Heart left ventricle (tissue), 16 donors: Measurements from ENCODE around the gene POU6F2. TPM values are rescaled to one million over a fixed set of nuclear protein-coding genes. Genes with fewer than 3 reads are reported as not detected.

Experiments used
- ATAC-seq, 4 donors: fragments of 200-7000 bp; cut with Tn5 transposase; one replicate each; pipeline ENCODE4 v1.9.1; 2020 to 2022; ENCODE audit warnings: moderate library complexity in 4 of 4, mild to moderate bottlenecking in 3 of 4, moderate number of reproducible peaks in 1 of 4
- DNase-seq, 5 donors: peaks; one replicate each; pipeline ENCODE4 v3.0.0-alpha.2; 2020
- H3K27ac ChIP-seq, 12 donors: fragments of 200-600 bp; sonication (generic) in 4 of 12; one replicate each; pipeline versions ENCODE4 v1.5.0 to v1.8.0; 2016 to 2022; ENCODE audit warnings: mild to moderate bottlenecking in 2 of 12
- H3K27me3 ChIP-seq, 9 donors: fragments of 200-600 bp; sonication (generic) in 2 of 9; one replicate each; pipeline versions ENCODE4 v1.5.1 to v1.8.0; 2016 to 2022; ENCODE audit warnings: mild to moderate bottlenecking in 3 of 9
- H3K36me3 ChIP-seq, 9 donors: fragments of 200-600 bp; sonication (generic) in 2 of 9; one replicate each; pipeline versions ENCODE4 v1.5.0 to v1.8.0; 2018 to 2022; ENCODE audit warnings: mild to moderate bottlenecking in 2 of 9
- H3K4me1 ChIP-seq, 12 donors: fragments of 200-600 bp; sonication (generic) in 4 of 12; one replicate each; pipeline versions ENCODE4 v1.5.0 to v1.8.0; 2016 to 2022; ENCODE audit warnings: mild to moderate bottlenecking in 3 of 12
- H3K4me3 ChIP-seq, 12 donors: fragments of 200-600 bp; sonication (generic) in 4 of 12; one replicate each; pipeline versions ENCODE4 v1.5.0 to v1.8.0; 2017 to 2022; ENCODE audit warnings: mild to moderate bottlenecking in 9 of 12, moderate library complexity in 4 of 12
- H3K9me3 ChIP-seq, 12 donors: fragments of 200-600 bp; sonication (generic) in 4 of 12; one replicate each; pipeline versions ENCODE4 v1.5.0 to v1.8.0; 2016 to 2022; ENCODE audit warnings: mild to moderate bottlenecking in 1 of 12
- POLR2A ChIP-seq, 2 donors: fragments of 450-650 bp; IDR thresholded peaks; one replicate each; pipeline ENCODE4 v1.6.1; 2017; ENCODE audit warnings: antibody characterized with exemption in 2 of 2, mild to moderate bottlenecking in 2 of 2, moderate library complexity in 2 of 2
- WGBS, 4 donors: extraction: QIAGEN DNeasy Blood & Tissue Kit in 2 of 4; methylation state at CpG; one replicate each; pipeline versions ENCODE4 v1.1.5 to v1.1.7; 2013 to 2018; 5-methylcytosine and 5-hydroxymethylcytosine counted together
- intact Hi-C, 10 donors: fragments of 100-400 bp; cut with DNase I; formaldehyde crosslinking; loops; one replicate each; pipeline versions ENCODE4 v1.11.1 to v1.14.2; 2022
- polyA plus RNA-seq, 2 donors: library from polyadenylated mRNA; stranded (reverse); fragments of 200-250 nt; gene quantifications; one replicate each; pipeline ENCODE4 v1.2.3, GENCODE V29; 2013
- total RNA-seq, 9 donors: library from RNA; depleted of rRNA in 2 of 9; stranded (reverse); fragments of >200 nt in 2 of 9; fragmentation: NEBNext Ultra II Directional in 3 of 9; extraction: Animal tissue kit (Norgen Biotek cat#: 25700) in 3 of 9; gene quantifications; one replicate each; pipeline versions ENCODE4 v1.1.0 to v1.2.4, GENCODE V29; 2016 to 2023
- TF ChIP-seq, protein P1 (sequence below), 12 donors: fragments of 200-600 bp; sonication (generic) in 4 of 12; IDR thresholded peaks; one replicate each; pipeline versions ENCODE4 v1.5.0 to v1.8.0; 2018 to 2022; ENCODE audit warnings: antibody characterized with exemption in 12 of 12, mild to moderate bottlenecking in 5 of 12
- donor health status: ischemic (EF 13 %, LVEDD 7.1; RV severe dilation, severe dysfunction).
- donor health status: healthy with polysubstance abuse.
- donor health status: DM: no; HTN: yes; CAD: no.
- donor health status: DM: no; HTN: no; CAD: no.
- donor health status: ischemic (EF 25% LVEDD 6.9; RV normal size, moderate dysfunction).
- donor health status: ischemic (EF 25% LVEDD 5.7; RV mildly dilated, moderate dysfunction).
- donor health status: healthy.
- donor health status: DM: yes; HTN: yes; CAD: no.
- donor health status: ischemic (EF 35%, LVEDD 5.7; RV mildly dilated, moderate dysfunction).
- donor health status: nonischemic (EF 11% LVEDD 7.7; RV severe dilation, severe dysfunction).
- donor health status: DM: yes; HTN: yes; CAD: no.
- donor health status: PGD.
- donor health status: ischemic (EF 29% LVEDD 5.4; RV normal size, mild dysfunction).
- donor health status: nonischemic (EF 23%, LVEDD 6.1; RV moderate dilation, normal function).

The POU6F2 gene
- total and polyA plus RNA-seq, 11 donors: 0.03 to 1.2 (median 0.38) TPM; not detected in 2

DNA sequence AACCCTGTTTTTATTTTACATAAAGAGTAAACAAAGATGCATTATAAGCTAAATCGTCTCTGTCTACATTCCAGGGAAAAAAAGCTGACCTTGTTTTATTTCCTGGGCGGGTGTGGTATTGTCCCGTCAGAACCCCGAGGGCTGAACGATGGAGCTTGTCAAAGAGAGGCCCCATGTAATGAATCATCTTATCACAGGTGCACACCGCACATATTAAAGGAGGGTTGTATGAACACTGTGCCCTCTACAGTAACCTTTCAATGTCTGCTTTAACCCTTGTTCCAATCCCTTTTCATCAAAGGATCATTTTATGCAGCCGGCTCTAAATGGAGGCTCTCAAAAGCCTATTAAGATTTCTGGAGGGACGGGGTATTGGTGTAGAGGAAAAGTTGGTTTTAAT, 430.0 kb downstream of the POU6F2 start:
- intact Hi-C loops: no loop called here
- Histone ChIP-seq H3K9me3 (no peaks in the 10 kb centered on the region), H3K36me3 (no peaks in the 10 kb centered on the region), H3K27me3 (no peaks in the 10 kb centered on the region), H3K4me1 (no peaks in the 10 kb centered on the region), H3K27ac (no peak overlapping the region), H3K4me3 (no peak overlapping the region)
- DNase-seq (no peak), ATAC-seq (no peak)
- TF ChIP-seq POLR2A (IDR thresholded peaks at IDR 0.05): no peak
- TF ChIP-seq, protein P1, sequence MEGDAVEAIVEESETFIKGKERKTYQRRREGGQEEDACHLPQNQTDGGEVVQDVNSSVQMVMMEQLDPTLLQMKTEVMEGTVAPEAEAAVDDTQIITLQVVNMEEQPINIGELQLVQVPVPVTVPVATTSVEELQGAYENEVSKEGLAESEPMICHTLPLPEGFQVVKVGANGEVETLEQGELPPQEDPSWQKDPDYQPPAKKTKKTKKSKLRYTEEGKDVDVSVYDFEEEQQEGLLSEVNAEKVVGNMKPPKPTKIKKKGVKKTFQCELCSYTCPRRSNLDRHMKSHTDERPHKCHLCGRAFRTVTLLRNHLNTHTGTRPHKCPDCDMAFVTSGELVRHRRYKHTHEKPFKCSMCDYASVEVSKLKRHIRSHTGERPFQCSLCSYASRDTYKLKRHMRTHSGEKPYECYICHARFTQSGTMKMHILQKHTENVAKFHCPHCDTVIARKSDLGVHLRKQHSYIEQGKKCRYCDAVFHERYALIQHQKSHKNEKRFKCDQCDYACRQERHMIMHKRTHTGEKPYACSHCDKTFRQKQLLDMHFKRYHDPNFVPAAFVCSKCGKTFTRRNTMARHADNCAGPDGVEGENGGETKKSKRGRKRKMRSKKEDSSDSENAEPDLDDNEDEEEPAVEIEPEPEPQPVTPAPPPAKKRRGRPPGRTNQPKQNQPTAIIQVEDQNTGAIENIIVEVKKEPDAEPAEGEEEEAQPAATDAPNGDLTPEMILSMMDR (IDR thresholded peaks at IDR 0.05): no peak
- 71 to 79% (median 75%) methylated on average over 8 of the region's 8 CpGs for WGBS, 4 donors

DNA sequence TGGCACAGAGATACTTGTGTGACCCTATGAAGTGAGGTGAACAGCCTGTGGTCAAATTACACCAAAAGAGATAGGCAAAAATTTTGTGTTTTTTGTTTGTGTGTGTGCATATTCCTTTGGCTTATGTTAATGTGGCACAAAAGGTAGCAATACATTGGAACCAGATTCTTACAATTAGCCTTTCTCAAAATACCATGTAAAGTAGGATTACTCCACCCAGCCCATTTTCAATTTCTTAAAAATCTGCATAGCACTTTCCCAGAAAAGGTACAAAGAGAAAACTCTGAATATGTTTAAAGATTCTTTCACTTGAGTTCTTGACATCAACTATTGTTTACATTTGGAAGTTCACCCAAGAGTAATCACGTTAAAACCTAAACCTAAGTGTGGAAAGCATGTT, 431.2 kb downstream of the POU6F2 start:
- Histone ChIP-seq H3K36me3 (no peaks in the 10 kb centered on the region), H3K9me3 (no peaks in the 10 kb centered on the region), H3K4me3 (no peak overlapping the region), H3K27me3 (peaks cover 0 to 5% (median 0%) of the 10 kb centered on the region in 9 donors), H3K4me1 (peaks cover 0 to 6% (median 0%) of the 10 kb centered on the region in 12 donors), H3K27ac (no peak overlapping the region)
- WGBS, 4 donors: 66 to 74% (median 69%) methylated on average over 1 of the region's 1 CpG
- intact Hi-C loops: no loop called here
- DNase-seq (no peak), ATAC-seq (no peak)
- TF ChIP-seq, protein P1 (IDR thresholded peaks at IDR 0.05): no peak
- TF ChIP-seq POLR2A (IDR thresholded peaks at IDR 0.05): no peak

DNA sequence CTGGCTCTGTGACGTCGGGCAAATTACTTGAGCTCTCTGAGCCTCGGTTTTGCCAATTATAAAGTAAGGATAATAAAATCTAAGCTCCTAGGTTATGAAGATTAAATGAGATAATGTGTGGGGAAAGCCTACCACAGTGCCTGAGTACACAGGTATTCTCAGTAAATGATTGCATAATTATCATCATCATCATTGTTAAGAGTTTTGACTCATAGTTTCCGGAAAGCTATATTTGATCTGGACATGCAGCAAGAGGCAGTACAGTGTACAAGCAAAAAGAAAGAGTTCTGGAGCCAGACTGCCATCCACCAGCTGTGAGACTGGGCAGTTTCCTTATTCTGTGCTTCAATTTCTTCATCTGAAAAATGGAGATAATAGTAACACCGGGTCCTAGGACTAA, 432.9 kb downstream of the POU6F2 start:
- TF ChIP-seq POLR2A (IDR thresholded peaks at IDR 0.05): no peak
- TF ChIP-seq, protein P1 (IDR thresholded peaks at IDR 0.05): no peak
- WGBS, 4 donors: 92 to 94% (median 93%) methylated on average over 5 of the region's 5 CpGs
- DNase-seq: no peak

DNA sequence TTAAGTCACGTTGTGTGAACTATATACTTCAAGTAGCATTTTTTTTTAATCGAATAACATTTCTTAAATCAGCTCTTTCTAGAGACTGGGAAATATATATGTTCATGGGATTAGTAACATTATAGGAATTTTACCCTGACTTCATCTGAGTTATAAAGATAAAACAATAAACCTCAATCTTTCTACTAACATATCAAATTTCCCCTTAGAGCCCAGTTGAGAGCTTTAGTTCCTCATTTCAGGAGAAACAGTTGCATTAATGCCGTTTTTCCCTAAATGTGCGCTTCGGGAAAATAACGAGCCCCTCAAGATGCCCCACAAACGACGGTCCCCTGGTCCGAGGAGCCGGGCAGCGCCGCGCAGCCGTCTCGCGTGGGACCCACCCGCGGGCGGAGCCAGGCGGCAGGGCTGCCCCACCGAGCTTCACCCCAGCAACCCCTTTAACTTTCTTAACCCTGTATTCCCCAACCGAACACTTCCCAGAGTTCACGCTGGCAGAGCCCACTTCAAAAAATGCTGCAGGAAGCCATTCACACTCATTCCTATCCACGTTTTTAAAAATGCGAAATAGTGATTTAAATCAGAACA, 436.0 kb downstream of the POU6F2 start:
- H3K36me3 ChIP-seq: no peaks in the 10 kb centered on the region
- WGBS, 4 donors: 8 to 10% (median 9%) methylated on average over 25 of the region's 25 CpGs
- H3K4me3 ChIP-seq: peak overlapping the region; percentile 18 to 64 (median 56)
- peaks cover 0 to 20% (median 2%) of the 10 kb centered on the region in 9 donors for H3K27me3 ChIP-seq
- ATAC-seq: peak in 2 of 4 donors; percentile 41 to 46
- H3K9me3 ChIP-seq: no peaks in the 10 kb centered on the region
- TF ChIP-seq POLR2A (IDR thresholded peaks at IDR 0.05): no peak
- TF ChIP-seq, protein P1 (IDR thresholded peaks at IDR 0.05): no peak
- intact Hi-C loops: loop anchor here in 1 of 10 donors (10.0 kb wide), 1 partner anchor 329 kb away; no protein-coding TSS in a partner anchor
- H3K4me1 ChIP-seq: peaks cover 0 to 15% (median 1%) of the 10 kb centered on the region in 12 donors
- peak overlapping the region in 1 of 12 donors; percentile 29 for H3K27ac ChIP-seq
- no peak for DNase-seq

More for the DNA sequence above, 432.9 kb downstream of the POU6F2 start:
- H3K9me3 ChIP-seq: no peaks in the 10 kb centered on the region
- H3K27ac ChIP-seq: no peak overlapping the region
- ATAC-seq: no peak
- H3K4me3 ChIP-seq: no peak overlapping the region
- no peaks in the 10 kb centered on the region for H3K36me3 ChIP-seq
- intact Hi-C loops: loop anchor here in 1 of 10 donors (10.0 kb wide), 1 partner anchor 326 kb away; no protein-coding TSS in a partner anchor
- H3K4me1 ChIP-seq: peaks cover 0 to 15% (median 1%) of the 10 kb centered on the region in 12 donors
- H3K27me3 ChIP-seq: peaks cover 0 to 17% (median 1%) of the 10 kb centered on the region in 9 donors
